ENCODE results near the gene TSPAN9. TPM values are rescaled to one million over a fixed set of nuclear protein-coding genes. Genes with fewer than 3 reads are reported as not detected.

The TSPAN9 gene
- total and polyA plus RNA-seq, 11 donors, result 70.0 to 387 (median 151) TPM

DNA sequence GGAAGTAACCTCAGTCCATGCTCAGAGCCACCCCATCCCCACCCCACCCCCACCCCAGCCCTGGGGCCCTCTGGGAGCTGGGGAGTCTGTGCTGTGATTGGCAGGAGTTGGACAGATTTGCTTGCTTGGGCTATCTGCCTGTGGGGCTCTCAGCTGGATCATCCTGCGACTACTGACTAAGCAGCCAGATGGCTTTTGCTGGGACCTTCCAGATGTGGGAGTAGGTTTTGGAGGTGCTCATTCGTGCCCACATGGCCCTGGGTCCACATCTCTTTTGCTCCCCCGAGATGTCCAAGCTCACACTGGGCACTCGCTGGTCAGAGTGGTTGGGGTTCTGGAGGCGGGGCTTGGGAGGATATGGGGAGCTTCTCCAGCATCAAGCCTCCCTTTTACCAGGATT lies 138.9 kb downstream of the TSPAN9 start:
- WGBS, 4 donors, result 65 to 75% (median 70%) methylated on average over 4 to 5 of the region's 5 CpGs
- H3K27me3 ChIP-seq, result no peaks in the 10 kb centered on the region
- no peaks in the 10 kb centered on the region for H3K9me3 ChIP-seq
- DNase-seq (no peak), ATAC-seq (no peak)
- H3K4me1 ChIP-seq, result peaks cover 21 to 93% (median 75%) of the 10 kb centered on the region in 12 donors
- intact Hi-C loops (cut with DNase I), result loop anchor here in 1 of 10 donors (5.0 kb wide), 1 partner anchor 36 kb away; no protein-coding TSS in a partner anchor
- no peak for TF ChIP-seq POLR2A (IDR thresholded peaks at IDR 0.05)
- peaks cover 0 to 20% (median 7%) of the 10 kb centered on the region in 9 donors for H3K36me3 ChIP-seq
- H3K27ac ChIP-seq, result peak overlapping the region; percentile 62 to 92 (median 83)
- no peak overlapping the region for H3K4me3 ChIP-seq

DNA sequence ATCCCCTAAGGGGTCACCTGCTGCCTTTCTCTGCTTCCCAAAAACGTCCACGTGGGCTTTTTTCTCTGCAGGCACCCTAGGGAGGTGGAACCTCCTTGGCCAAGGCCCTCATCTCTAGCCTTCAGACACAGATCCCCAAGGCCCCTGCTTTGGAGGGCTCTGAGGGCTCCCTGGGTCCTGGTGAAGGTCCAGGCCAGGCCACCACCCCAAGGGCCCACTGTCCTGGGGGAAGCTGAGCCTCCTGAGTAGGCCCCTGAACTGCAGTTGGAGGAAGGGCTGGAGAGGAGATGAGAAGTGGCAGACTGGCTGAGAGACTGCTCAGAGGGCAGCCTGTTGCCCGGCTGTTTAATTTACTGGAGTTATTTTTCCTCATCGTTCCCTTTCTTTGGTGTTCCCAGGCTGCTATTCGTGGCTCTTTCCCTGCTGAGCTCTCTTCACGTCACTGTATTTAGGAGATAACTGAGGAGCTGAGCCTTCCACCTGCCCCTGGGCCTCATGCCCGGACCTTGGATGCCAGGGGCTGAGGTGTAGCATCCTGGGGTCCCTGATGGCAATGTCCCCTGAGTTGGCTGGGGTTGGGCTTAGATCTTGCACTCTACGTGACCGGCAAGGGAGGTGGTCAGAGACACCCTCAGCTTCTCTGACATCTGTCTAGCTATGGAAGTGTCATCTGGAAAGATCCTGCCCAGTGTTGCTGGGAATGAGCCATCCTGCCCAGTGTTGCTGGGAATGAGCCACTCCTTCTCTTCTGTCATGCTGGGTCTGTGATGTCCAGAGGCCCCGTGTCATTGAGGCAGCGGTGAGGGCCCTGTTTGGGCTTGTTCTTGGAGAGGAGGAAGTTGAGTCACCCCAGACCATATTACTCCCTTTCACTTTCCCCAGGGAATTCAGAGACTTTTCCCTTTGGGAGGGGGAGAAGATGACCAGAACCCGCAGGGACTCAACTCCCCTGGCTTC lies 139.8 kb downstream of the TSPAN9 start:
- Histone ChIP-seq H3K4me1 (peaks cover 21 to 98% (median 82%) of the 10 kb centered on the region in 12 donors), H3K36me3 (peaks cover 0 to 20% (median 8%) of the 10 kb centered on the region in 9 donors), H3K4me3 (no peak overlapping the region), H3K27me3 (no peaks in the 10 kb centered on the region), H3K9me3 (no peaks in the 10 kb centered on the region), H3K27ac (peak overlapping the region; percentile 62 to 92 (median 83))
- TF ChIP-seq, protein P1, sequence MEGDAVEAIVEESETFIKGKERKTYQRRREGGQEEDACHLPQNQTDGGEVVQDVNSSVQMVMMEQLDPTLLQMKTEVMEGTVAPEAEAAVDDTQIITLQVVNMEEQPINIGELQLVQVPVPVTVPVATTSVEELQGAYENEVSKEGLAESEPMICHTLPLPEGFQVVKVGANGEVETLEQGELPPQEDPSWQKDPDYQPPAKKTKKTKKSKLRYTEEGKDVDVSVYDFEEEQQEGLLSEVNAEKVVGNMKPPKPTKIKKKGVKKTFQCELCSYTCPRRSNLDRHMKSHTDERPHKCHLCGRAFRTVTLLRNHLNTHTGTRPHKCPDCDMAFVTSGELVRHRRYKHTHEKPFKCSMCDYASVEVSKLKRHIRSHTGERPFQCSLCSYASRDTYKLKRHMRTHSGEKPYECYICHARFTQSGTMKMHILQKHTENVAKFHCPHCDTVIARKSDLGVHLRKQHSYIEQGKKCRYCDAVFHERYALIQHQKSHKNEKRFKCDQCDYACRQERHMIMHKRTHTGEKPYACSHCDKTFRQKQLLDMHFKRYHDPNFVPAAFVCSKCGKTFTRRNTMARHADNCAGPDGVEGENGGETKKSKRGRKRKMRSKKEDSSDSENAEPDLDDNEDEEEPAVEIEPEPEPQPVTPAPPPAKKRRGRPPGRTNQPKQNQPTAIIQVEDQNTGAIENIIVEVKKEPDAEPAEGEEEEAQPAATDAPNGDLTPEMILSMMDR (IDR thresholded peaks at IDR 0.05), result no peak
- no peak for TF ChIP-seq POLR2A (IDR thresholded peaks at IDR 0.05)
- ATAC-seq, result peak in 3 of 4 donors; percentile 56 to 59 (median 59)
- 41 to 52% (median 42%) methylated on average over 12 of the region's 12 CpGs for WGBS, 4 donors
- peak in 3 of 5 donors; percentile 20 to 83 (median 24) for DNase-seq
- intact Hi-C loops (cut with DNase I), result loop anchor here in 1 of 10 donors (5.0 kb wide), 1 partner anchor 35 kb away; no protein-coding TSS in a partner anchor

DNA sequence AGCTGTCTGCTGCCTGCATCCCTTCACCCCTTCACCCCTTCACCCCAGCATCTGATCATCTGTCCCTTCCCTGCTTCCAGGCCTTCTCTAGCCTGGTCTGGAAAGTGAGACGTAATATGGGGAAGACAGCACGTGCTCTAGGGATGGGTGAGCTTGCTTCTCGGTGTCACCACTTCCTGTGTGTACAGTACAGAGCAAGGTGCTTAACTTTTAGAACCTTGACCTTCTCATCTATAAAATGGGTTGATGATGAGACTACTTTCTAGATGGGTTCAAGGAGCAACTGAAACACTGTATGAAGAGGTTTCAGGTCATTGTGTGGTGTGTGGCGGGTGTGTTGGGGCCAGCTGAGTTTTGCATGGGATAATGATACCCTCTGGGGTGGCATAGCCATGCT lies 140.5 kb downstream of the TSPAN9 start:
- intact Hi-C loops (cut with DNase I), result loop anchor here in 1 of 10 donors (5.0 kb wide), 1 partner anchor 35 kb away; no protein-coding TSS in a partner anchor

More for the DNA sequence above, 140.5 kb downstream of the TSPAN9 start:
- Histone ChIP-seq H3K4me1 (peaks cover 21 to 99% (median 87%) of the 10 kb centered on the region in 12 donors), H3K4me3 (no peak overlapping the region), H3K9me3 (no peaks in the 10 kb centered on the region), H3K27ac (peak overlapping the region; percentile 63 to 92 (median 83)), H3K27me3 (no peaks in the 10 kb centered on the region), H3K36me3 (peaks cover 0 to 20% (median 9%) of the 10 kb centered on the region in 9 donors)
- no peak for ATAC-seq
- no peak for TF ChIP-seq POLR2A (IDR thresholded peaks at IDR 0.05)
- TF ChIP-seq, protein P1 (IDR thresholded peaks at IDR 0.05), result no peak
- WGBS, 4 donors, result 75 to 80% (median 76%) methylated on average over 4 of the region's 4 CpGs
- DNase-seq, result peak in 1 of 5 donors; percentile 24

Data from heart left ventricle (tissue), 16 donors.